Pons (tissue), 1 donor: ENCODE data around the gene BSN.
"Not testable (repeated sequence)": the region's sequence is repeated elsewhere in the genome, so short reads cannot be mapped to it uniquely, and the experiment has no call there.

Experiments
- DNase-seq: peaks from one replicate; pipeline ENCODE4 v3.0.0-alpha.2; 2016; ENCODE audit warnings: low spot score

Gene BSN

DNA sequence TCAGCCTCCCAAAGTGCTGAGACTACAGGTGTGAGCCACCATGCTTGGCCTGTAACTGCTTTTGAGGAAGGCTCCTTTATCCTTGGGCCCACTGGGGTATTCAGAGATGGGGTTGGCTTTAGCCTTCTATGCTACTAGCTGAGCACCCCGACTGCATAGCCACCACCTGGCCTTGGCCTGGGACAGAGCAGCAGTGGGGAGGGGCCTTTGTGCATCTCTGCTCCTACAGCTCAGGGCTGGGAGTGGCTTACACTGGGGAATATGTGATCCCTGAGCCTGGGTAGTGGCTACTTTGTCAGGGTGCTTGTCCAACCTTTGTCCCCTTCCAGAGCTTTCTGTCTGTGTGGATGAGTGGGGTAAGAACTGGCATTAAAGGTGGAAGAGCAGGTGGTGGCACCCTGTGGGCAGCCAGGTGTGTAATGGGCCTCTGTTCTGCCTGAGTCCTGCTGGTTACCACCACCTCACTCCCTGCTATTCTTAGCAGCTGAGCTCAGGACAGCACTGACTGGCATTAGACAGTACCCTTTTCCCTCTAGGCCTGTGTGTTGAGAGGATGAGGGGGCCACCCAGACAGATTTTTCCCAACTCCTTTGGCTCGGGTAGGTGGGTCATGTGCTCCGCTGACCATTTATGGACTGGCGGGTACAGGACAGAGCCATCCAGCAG is 141.2 kb downstream of the BSN start:
- not testable (repeated sequence) for DNase-seq

DNA sequence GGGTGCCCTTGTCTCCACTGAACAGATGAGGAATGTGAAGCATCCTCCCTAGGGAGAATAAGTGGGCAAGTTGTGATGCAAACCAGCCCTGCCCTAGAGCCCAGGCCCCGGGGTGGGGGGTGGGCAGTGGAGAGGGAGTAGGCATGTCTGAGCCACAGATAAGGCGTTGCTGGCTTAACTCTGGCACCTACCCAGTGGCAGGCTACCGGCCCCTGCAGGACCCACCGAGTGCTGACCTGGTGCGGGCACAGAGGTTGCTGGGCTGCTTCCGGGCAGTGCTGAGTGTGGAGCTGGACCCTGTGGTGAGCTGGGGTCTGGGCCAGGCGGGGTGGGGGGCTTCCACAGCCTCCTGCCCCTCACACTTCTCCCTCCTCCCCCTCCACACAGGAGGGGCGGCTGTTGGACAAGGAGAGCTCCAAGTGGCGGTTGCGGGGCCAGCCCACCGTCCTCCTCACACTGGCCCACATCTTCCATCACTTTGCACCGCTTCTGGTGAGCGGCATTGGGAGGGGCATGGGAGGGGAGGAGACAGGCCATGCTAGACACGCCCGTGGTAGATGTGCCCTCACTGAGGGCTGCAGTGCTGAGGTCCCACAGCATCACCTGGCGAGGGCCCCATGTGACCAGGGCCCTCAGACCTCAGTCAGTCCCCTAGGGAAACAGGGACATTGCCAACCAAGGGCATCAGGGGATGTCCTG is 145.2 kb downstream of the BSN start:
- no peak for DNase-seq

DNA sequence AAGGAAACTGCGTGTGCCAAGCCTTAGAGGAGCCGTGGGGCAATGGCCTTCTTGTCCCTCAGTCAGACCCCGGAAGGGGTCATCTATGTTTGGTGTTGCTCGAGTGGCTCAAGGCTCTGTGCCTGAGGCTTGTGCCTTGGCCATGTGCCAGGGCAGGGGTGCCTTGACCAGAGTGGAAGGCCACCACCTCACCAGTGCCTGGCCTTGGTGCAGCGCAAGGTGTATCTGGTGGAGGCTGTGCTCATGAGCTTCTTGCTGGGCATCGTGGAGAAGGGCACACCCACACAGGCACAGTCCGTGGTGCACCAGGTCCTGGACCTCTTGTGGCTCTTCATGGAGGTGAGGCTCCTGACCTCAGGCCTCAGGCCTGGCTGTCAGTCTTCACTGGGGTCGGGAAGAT is 145.7 kb downstream of the BSN start:
- DNase-seq, result no peak

DNA sequence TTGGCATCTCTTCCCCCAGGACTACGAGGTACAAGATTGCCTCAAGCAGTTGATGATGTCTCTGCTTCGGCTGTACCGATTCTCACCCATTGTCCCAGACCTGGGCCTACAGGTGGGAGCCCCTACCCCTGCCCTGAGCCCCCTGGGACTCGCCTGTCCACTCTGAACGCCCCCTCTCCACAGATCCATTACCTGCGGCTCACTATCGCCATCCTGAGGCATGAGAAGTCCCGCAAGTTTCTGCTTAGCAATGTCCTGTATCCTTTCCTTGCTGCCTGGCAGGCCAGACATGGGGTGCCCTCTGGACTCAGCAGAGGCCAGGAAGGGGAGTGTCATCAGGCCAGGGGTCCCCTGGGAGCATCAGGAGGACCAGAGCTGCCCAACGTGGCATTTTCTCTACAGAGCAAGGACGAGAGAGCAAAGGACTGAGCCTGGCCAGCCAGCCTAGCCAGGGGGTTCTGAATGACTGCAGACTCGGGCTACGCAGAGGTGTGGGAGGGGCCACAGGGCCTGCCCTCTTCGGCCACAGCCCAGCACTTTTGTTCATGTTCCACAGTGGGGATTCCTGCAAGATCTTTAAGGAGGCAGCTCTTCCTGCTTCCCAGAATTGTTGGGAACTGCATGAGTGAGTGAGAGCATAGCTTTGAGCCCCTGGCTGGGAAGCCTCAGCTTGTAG is 146.3 kb downstream of the BSN start:
- no peak for DNase-seq

DNA sequence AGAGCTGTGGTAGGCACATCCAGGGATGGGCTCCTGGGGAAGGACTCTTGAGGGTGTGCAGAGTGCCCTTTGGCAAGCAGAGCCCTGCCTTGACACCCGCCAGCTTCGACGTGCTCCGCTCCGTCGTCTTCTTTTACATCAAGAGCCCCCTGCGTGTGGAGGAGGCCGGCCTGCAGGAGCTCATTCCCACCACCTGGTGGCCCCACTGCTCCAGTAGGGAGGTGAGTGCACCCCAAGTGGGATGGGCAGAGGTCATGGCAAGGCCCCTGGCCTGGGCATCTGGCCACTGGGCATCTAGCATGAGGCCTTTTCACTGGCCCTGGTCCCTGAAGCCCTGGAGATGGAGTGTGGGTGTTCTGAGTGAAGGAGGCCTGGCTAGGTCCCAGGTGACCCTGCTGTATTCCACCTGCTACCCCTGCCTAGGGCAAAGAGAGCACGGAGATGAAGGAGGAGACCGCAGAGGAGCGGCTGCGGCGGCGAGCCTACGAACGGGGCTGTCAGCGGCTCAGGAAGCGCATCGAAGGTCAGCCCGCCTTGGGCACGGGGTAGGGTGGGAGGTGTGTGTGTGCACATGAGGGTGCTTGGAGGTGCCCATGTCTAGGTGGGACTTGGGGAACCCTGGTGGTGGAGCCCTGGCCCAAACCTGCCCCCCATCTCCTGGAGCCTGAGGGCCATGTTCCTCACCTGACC is 147.3 kb downstream of the BSN start:
- no peak for DNase-seq

DNA sequence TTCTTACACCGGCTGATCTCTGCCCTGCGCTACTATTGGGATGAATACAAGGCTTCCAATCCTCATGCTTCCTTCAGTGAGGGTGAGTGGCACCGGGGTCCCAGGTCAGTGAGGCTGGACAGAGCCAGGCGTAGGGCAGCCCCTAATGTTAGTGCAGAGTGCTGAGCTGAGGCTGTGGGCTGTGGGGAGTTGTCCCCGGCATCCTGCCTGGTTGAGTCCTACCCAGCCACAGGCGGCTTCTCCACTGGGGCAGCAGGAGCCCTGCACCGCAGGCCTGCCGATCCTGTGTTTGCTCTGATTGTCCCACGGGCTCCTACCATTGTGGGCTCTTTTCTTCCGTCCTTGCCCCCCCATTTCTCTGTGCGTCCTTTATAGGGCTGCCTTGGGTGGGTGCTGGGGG is 148.4 kb downstream of the BSN start:
- DNase-seq, result no peak

DNA sequence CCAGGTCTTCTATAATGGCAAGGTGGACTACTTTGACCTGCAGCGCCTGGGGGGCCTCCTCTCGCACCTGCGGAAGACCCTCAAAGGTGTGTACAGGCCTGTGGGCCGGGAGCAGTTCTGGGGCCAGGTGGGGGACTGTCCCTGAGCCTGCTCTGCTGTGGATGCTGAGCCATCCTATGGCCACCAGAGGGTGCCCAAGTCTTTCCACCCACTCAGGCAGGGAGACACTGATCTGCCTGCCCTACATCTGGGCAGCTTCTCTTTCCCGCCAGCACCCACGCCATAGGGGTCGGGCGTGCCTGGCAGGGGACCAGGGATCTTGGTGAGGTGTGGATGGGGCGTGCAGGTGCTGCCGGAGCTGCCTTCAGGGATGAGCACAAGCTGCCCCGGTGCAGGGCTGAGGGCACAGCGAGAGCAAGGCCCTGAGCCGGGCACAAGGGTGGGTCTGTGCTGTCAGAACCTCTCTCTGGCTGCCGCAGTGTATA is 149.2 kb downstream of the BSN start:
- peak; percentile 67 for DNase-seq

DNA sequence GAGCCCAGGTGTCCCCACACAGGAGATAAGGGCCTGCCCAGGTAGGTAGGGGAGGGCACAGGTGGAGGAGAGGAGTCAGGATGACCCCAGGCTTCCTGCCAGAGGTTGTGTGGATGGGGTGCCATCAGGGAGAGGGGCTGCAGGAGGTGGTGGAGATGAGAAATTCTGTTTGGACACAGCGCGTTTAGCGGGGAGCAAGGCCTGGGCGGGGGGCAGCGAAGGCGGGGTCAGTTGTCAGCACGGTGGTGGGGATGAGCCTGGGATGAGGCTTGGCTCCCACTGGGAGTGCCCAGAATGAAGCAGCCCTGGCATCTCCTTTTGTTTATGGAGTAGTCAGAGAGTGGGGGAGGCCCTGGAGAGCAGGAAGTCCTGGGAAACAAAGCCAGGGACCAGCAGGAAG is 149.7 kb downstream of the BSN start:
- no peak for DNase-seq

DNA sequence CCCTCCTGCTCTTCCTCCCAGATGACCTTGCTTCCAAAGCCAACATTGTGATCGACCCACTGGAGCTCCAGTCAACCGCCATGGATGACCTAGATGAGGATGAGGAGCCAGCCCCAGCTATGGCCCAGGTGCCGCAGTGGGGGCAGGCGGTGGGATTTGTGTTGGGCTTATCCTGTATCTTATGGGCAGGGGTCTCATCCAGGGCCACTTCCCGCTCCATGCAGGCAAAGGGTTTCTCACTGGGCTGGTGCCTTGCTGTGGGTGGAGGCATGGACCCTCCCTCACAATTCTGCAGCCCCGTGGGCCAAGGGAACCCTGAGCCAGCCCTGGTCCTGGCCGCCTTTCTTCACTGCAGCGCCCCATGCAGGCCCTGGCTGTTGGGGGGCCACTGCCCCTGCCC is 150.4 kb downstream of the BSN start:
- no peak for DNase-seq

DNA sequence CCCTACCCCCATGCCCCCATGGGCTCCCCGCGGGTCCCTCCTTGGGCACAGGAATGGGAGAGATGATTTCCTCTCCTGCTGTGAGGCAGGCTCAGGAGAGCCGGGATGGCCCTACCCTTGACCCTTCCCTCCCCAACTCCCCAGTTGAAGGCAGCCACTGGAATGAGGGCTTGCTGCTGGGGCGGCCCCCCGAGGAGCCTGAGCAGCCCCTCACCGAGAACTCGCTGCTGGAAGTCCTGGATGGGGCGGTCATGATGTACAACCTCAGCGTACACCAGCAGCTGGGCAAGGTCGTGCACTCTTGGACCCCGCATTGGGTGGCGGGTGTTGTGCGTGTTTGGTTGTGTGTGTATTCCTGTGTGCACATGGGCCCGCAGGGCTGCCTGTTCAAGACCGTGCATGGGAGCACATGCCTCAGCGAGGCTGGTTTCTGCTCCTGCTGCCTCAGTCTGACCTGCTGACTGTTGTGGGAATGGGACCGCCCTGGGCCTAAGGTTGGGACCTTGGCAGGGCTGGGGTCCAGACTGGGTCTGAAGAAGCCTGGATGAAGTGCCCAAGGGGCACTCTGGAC is 151.2 kb downstream of the BSN start:
- DNase-seq, result no peak

DNA sequence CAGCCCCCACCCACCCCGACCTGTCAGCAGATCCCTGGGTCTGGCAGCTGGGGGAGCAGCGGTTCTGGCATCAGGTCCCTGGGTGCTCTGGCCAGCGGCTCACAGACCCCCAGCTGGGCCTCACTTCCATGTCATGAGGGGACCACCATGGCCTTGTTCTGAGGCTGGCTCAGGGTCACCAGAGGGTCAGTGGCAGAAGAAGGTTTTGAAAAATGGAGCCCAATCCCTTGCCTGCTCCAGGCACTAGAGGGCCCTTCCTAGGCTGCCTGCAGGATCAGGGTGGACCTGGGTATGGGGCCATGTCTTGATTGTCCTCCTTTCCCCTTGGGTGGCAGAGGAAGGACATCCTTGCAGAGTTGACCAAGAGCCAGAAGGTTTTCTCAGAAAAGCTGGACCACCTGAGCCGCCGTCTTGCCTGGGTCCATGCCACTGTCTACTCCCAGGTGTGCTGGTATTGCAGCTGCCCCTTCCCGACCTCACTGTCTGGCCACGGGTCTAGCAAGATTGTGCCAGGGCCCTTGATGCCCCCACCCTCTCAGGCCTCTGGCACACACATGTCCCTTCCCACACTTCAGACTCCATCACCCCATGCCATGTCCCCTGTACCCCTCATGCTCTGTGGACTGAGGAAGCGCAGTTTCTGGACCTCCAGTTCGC is 152.3 kb downstream of the BSN start:
- DNase-seq, result no peak

DNA sequence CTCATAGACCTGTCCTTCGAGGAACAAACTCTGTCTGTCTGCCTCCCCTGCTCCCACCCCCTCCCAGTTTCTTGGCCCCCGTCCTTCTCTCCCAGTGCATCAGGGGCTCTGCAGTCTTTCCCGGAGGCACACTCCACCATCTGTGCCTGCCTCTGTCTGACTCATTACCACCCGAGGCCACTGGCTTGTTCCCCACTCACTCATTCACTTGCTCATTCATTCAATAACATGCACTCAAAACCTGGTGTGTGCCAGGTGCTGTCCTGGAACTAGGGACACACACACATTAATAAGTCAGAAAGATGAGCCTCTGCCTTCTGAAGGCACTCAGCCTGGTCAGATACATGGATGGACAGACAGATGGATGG is 152.8 kb downstream of the BSN start:
- DNase-seq, result no peak

DNA sequence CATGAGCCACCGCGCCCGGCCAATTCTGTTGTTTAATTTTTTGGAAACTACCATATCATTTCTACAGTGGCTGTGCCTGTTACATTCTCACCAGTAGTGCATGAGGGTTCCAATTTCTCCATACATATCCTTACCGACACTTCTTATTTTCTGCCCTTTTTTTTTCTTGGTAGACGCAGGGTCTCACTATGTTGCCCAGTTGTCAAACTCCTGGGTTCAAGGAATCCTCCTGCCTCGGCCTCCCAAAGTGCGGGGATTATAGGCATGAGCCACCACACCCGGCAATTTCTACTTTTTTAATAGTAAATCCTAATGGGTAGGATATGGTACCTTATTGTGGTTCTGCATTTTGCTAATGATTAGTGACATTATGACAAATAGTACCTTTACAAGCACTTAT is 155.6 kb downstream of the BSN start:
- DNase-seq, result no peak

DNA sequence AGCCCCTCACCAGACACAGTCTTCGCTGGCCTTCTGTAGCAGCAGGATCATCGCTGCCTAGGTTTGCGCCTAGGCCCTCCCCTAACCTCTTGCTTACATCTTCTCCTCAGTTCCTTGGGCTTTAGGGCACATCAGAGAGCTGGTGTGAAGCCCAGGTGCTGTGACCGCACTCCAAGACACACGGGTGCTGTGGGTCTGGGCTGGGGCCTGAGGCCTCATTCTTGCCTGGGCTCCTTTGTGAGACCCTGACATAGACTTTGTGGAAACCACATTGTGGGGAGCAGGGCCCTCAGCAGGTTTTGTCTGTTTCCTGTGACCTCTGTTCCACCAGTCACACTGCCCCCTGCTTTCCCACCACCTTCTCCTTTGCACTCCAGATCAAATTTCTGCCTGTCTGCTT is 157.2 kb downstream of the BSN start:
- no peak for DNase-seq

DNA sequence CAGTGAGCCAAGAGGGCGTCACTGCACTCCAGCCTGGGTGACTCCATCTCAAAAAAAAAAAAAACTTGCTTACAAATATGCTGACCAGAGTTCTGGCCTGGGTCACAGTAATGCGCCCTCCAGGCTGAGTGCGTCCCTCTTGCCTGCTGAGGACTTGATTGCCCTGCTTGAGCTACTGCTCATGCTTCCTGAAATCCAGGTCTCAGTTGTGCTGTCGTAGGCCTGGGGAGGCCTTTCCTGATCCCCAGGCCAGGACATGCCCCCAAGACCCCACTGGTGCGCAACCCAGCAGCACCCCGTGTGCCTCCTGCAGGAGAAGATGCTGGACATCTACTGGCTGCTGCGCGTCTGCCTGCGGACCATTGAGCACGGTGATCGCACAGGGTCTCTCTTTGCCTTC is 157.9 kb downstream of the BSN start:
- no peak for DNase-seq

DNA sequence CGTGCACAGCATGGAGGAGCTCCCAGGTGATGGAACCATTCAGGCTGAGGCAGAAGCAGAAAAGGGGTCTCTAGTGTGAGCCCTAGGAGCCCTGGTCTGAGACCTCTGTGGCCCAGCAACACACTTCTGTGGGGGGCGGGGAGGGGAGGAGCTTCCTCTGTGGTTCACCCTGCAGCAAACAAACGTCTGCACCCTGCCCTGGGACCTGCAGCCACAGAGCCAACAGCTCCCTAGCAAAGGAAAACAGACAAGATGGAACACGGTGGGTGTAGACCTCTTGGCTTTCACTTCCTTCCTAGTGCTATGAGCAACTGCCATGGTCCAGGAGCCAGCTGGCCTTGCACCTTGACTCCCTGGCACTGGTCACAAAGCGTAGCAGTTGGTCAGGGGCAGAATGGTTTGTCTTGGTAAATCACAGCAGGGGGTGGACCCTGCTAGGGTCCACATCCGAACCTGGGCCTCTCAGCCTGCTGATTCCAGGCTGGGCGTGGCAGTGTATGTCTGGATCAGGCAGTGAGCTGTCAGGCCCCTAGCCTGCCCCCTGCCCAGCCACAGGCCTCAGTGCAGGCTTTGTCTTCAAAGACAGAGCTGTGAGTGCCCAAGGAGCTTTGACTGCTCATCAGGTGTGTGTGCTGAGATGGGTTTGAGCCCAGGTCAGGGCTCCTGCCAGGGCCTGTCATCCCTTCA is 158.5 kb downstream of the BSN start:
- DNase-seq, result no peak

DNA sequence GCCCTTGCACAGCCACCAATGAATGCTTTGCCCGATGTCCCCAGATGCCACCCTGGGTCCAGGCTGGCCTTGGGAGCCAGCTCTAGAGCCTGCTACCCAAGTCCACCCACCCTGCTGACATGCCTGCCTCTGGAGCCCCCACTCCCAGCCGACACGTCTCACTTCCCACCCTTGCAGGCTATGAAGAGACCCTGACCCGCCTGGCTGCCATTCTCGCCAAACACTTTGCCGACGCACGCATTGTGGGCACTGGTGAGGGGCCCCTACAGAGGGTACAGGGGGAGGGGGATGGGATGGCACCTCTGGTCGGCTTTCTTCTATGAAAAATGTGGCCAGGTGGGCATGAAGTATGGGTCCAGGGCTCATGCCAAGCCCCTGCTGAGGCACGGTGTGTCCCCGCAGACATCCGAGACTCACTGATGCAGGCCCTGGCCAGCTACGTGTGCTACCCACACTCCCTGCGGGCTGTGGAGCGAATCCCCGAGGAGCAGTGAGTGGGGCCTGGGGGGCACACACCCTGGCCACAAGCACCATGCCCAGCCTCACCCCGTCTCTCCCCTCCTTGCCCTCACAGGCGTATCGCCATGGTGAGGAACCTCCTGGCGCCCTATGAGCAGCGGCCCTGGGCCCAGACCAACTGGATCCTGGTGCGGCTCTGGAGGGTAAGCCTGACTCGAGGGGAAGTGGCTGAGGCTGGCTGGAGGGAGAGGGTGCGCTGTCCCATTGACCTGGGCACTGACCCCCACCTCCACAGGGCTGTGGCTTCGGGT is 159.2 kb downstream of the BSN start:
- DNase-seq, result no peak

DNA sequence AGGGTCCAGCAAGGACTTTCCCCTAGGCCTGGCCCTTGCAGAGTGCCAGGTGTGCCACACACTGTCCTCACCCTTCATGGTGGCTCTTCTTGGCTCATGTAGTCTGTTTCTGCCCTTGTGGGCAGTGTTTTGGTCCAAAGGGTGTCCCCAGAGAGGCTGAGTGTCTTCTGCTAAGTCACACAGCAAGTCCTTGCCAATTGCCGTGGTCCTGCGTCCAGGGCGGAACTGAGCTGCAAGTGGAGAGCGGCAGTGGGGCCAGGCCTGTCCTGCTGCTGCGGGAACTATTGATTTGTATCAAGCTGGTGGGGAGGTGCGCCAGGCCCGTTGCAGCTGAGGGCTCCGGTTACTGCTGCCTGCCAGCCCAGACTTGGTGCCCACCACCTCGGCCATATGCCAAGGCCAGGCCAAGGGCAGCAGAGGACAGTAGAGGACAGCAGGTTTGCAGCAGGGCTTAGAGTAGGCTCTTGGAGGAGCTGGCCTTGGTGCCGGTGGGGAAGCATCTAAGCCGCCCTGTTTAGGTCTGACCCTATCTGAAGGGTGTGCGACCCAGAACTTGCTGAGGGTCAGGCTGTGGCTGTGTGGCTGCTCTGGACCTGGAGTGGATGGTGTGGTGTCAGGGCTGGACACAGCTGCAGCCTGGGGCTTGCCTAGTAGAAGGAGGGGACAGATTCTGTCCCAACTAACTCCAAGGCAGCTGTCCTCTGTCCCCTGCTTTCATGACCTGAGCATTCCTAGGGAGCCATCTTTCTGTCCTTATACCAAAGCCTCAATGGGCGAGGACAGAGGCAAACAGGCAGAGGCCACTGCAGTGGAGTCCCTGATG is 160.7 kb downstream of the BSN start:
- DNase-seq, result no peak

DNA sequence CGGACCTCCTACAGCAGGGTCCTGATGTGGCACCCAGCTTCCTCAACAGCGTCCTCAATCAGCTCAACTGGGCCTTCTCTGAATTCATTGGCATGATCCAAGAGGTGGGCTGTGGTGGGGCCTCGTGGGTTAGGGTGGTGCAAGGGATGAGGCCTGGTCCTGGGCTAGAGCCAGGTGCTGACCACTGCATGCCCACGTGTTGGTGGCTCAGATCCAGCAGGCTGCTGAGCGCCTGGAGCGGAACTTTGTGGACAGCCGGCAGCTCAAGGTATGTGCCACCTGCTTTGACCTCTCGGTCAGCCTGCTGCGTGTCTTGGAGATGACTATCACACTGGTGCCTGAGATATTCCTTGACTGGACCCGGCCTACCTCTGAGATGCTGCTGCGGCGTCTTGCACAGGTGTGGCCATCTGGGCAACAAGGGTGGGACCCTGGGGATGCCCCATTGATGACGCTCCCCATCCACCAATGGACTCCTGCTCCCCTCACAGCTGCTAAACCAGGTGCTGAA is 161.4 kb downstream of the BSN start:
- no peak for DNase-seq
